AG04449 (cell line): ENCODE data around the gene PYGM.

Experiments used
- CTCF ChIA-PET: fragments of 350-600 bp; formaldehyde crosslinking; extraction: SDS; loops from one replicate; lab custom pipeline; 2021; ENCODE audit warnings: antibody characterized with exemption; lab: Yijun Ruan, JAX
- POLR2A ChIA-PET: fragments of 400-600, 350-600 bp; formaldehyde crosslinking; extraction: SDS; loops from one replicate; lab custom pipeline; 2020; ENCODE audit warnings: antibody characterized with exemption, inconsistent platforms; lab: Yijun Ruan, JAX
- DNase-seq: peaks from one replicate; pipeline ENCODE4 v3.0.0-alpha.2; 2010; ENCODE audit warnings: low read depth, low spot score
- H3K4me3 ChIP-seq: 2 replicates; pipeline ENCODE4 v1.5.1; 2011; ENCODE audit warnings: low read depth, mild to moderate bottlenecking, control low read depth, low read length
- TF ChIP-seq, protein P1 (sequence below): IDR thresholded peaks from one replicate; pipeline ENCODE4 v1.5.1; 2011; ENCODE audit warnings: mild to moderate bottlenecking, moderate library complexity, low read length, control low read depth, inconsistent platforms; ENCODE audit not compliant: insufficient read depth; ENCODE audit errors: missing control alignments

The PYGM gene

DNA sequence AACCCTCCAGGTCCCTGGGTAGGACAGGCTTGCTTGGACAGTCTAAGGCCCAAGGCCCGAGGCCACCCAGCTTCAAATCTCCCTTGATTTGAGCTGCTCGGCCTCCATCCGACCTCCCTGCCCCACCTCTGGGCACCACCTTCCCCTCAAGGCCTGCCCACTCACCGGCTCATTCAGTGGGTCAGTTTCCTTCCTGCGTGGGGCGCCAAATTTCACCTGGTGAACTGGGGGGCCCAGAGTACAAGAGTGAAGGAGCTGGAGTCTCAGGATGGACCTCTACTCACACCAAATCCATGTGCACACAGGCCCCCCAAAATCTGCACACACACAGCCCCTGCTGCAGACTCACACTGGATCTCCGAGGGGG is 39.5 kb upstream of the PYGM start:
- no peak for DNase-seq
- TF ChIP-seq, protein P1, sequence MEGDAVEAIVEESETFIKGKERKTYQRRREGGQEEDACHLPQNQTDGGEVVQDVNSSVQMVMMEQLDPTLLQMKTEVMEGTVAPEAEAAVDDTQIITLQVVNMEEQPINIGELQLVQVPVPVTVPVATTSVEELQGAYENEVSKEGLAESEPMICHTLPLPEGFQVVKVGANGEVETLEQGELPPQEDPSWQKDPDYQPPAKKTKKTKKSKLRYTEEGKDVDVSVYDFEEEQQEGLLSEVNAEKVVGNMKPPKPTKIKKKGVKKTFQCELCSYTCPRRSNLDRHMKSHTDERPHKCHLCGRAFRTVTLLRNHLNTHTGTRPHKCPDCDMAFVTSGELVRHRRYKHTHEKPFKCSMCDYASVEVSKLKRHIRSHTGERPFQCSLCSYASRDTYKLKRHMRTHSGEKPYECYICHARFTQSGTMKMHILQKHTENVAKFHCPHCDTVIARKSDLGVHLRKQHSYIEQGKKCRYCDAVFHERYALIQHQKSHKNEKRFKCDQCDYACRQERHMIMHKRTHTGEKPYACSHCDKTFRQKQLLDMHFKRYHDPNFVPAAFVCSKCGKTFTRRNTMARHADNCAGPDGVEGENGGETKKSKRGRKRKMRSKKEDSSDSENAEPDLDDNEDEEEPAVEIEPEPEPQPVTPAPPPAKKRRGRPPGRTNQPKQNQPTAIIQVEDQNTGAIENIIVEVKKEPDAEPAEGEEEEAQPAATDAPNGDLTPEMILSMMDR = no peak
- ChIA-PET POLR2A (no interaction called here), CTCF (interaction anchor here (0.9 to 3.4 kb wide), 2 partner anchors 11 to 198 kb away, joined by 3 to 13 read pairs; partner anchors contain the start of gene BATF2)
- H3K4me3 ChIP-seq = no peak overlapping the region

DNA sequence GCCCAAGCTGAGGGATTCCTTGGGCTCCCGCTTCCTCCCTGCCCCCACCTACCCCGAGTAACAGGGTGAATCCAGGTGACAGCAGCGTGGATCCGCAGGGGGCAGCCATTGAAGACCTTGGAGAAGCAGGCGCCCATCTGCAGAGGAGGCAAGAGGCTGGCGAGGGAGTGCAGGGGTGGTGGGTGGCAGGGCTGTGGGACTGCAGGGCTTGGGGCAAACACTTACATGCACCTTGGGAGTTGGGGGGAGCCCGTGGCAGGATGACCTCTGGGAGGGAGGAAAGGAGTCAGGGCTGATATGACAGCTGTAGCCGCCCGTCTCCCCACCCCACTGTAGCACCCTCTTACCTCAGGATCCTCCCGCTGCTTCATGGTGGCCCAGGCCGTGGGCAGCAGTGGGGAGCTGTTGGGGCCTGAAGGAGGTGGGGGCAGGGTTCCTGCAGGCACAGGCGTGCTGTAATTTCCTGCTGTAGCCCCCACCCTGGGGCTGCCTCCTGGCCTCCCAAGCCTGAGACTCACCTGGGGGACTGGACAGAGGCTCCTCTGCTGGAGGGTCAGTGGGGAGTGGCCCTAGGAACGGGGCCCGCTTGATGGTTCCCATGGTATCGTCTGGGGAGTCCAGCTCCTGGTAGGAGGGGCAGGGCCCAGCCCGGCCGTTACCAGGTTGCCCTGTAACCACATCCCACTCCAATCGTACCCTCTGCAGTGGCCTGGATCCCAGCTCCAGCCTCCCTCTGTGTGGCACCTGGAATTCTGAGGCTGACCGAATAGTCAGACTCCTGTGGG is 37.2 kb upstream of the PYGM start:
- no peak for DNase-seq
- no peak overlapping the region for H3K4me3 ChIP-seq
- POLR2A ChIA-PET = interaction anchor here (0.9 kb wide), 1 partner anchor 18 kb away, joined by 3 read pairs; the partner anchor contains the start of gene SF1
- TF ChIP-seq, protein P1 = no peak
- CTCF ChIA-PET = interaction anchor here (1.2 to 3.4 kb wide), 3 partner anchors 8 to 15 kb away, joined by 3 to 13 read pairs (median 3); no protein-coding TSS in a partner anchor

GRCh38 chr11:64796047-64796756 is 36.4 kb upstream of the PYGM start:
- no peak overlapping the region for H3K4me3 ChIP-seq
- ChIA-PET CTCF (interaction anchor here (1.4 to 3.4 kb wide), 2 partner anchors 8 to 15 kb away, joined by 3 to 13 read pairs; no protein-coding TSS in a partner anchor), POLR2A (interaction anchor here (0.9 kb wide), 1 partner anchor 18 kb away, joined by 3 read pairs; the partner anchor contains the start of gene SF1)
- TF ChIP-seq, protein P1 = no peak
- DNase-seq = no peak

DNA sequence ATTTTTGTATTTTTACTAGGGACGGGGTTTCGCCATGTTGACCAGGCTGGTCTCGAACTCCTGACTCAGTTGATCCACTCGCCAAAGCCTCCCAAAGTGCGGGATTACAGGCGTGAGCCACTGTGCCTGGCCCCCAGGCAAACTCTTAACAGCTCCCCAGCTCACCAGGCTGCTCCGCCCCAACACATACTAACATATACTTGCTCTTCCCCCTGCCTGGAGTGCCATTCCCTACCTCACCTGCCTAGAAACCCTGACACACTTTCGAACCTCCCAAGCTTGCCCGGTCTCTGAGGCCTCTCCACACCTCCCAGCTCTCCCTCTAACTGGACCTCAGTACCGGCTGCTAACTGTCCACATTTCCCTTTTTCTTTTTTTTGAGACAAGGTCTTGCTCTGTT is 34.8 kb upstream of the PYGM start:
- ChIA-PET CTCF (interaction anchor here (1.4 kb wide), 2 partner anchors 9 to 15 kb away, joined by 4 to 5 read pairs; no protein-coding TSS in a partner anchor), POLR2A (interaction anchor here (0.7 kb wide), 1 partner anchor 334 kb away, joined by 3 read pairs; no protein-coding TSS in a partner anchor)

DNA sequence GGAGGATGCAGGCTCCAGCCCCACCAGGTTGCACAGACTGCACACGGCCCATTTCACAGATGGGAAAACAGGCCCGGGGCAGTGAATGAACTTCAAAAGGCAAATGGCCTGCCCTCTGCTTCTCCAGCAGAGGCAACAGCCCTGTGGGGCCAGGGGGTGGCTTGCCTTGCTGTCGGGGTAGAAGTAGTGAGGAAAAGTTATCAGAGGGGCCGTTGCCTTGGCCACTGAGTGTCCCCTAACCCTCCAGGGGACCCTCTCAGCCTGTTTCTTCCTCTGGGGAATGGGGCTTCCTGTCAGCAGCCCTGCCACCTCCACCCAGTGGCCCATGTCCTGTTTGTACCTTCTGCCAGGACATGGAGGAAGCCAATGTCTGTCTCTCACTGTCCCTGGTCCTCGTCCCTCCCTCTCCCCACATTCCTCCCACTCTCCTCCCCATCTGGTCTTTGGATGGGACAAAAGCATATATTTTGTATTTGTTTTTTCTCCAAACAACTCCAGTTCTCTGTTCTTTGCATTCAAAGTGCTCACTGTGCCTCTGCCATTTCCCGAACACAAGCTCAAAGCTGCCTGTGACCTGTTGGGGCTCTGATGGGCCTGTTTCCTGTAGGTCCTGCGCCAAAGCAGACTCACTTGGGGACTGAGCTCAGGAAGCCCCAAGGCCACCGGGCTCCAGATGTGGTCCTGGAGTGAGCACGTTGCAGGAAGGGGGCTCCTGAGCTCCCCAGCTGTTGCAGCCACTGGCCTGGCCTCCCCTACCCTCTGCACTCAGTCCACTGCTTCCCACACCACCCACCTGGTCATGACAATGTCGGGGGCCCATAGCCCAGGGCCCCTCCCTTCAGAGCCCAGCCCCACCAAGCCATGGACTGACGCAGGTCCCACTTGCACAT is 33.7 kb upstream of the PYGM start:
- TF ChIP-seq, protein P1 = no peak
- ChIA-PET POLR2A (interaction anchor here (1.1 kb wide), 1 partner anchor 11 kb away, joined by 5 read pairs; no protein-coding TSS in a partner anchor), CTCF (interaction anchor here (0.9 to 1.4 kb wide), 3 partner anchors 8 to 14 kb away, joined by 4 to 5 read pairs (median 4); partner anchors contain the start of gene MAP4K2)
- DNase-seq = no peak
- no peak overlapping the region for H3K4me3 ChIP-seq

More for the DNA sequence above, 34.8 kb upstream of the PYGM start:
- H3K4me3 ChIP-seq = no peak overlapping the region
- no peak for DNase-seq
- TF ChIP-seq, protein P1 = no peak
